GM18861 (cell line): Measurements from ENCODE around the gene MAPK13.

Source experiments
- ATAC-seq: cut with Tn5 transposase; IDR thresholded peaks from one replicate; pipeline ENCODE4 v1.9.1; 2021; ENCODE audit not compliant: unreplicated experiment

Gene MAPK13

DNA sequence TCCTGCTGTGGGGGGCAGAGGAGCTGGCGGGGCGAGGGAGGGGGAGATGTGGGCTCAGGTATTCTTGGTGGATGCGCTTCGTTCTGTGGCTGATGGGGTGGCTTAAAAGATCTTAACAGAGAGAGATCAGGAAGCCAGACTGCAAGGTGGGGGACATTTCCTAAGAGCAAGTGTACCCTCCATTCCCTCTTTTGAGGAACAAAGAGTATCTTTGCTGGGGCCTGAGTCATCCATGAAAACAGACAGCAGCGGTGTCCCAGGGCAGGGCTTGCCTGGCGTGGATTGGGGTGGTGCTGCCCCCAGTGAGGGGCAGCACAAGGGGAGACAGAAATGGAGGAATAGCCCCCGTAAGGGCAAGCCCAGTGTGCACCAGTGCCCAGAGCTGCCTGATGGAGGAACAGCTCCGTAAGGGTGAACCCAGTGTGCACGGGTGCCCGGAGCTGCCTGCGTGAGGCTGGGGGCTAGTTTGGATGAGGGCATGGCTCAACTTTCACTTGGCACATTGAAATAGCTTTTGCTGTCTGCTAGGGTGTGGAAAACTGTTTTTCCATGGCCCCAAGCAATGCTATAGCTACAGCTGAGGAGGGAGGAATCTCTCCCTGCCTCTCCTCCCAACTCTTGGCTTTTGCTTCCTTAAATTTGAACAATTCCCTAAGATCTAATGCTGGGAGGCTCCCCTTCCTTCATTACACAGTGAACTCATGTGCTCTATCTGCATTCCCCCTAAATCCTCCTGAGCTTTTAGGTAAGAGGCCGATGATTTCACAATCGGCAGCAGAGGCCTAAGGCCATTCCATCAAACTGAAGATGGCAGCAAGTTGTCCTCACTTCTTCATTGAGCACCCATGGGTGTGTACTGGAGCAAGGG lies 12.9 kb downstream of the MAPK13 start:
- ATAC-seq: no peak

GRCh38 chr6:36145495-36145894 lies 15.2 kb downstream of the MAPK13 start:
- no peak for ATAC-seq

DNA sequence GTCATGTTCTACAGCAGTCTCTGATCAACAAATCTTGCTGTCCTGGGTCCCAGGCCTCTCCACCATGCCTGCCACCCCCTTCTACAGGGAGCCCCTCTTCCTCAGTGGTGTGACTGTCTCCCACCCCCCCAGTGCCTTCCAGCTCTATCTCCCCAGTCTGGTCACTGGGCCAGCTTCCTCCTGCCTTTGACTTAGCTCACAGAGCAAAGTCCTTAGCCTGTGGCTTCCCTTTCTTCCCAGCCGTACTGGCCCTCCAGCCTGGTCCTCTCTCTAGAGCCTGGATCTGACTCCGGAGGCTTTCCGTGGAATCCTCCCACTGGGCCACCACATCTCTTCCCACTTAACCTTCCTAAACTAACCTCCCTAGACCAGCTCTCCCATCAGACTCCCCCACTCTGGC lies 17.0 kb downstream of the MAPK13 start:
- no peak for ATAC-seq

DNA sequence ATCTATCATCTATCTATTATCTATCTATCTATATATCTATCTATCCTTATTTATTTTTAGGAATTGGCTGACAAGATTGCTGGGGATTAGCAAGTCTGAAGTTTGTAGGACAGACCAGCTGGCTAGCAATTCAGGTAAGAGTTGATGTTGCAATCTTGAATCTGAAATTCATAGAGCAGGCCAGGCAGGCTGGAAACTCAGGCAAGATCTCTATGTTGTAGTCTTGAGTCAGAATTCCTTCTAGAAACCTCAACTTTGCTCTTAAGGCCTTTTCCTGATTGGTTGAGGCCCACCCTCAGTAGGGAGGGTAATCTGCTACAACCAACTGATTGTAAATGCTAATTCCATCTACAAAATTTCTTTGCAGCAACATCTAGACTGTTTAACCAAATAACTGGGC lies 19.2 kb downstream of the MAPK13 start:
- no peak for ATAC-seq

- no peak for ATAC-seq
These were observed 20.0 kb downstream of the MAPK13 start for GRCh38 chr6:36150283-36150682.

DNA sequence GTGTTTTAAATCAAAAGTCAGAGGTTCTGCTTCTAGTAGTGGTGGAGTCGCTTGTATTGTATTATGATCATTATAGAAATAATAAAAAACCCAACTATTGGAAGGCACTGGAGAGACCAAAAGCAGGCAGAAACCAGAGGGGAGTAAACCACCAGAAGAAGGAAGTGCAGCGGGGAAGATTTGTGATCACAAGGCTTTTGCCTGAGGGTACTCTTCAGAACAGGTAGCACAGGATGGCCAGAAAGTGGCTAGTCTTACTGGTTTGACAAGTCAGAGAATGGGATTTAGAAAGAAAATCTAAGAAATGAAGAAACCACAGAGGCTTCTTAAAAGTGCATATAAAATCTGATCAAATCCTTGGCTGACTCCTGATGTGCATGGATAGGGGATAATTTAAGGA lies 24.0 kb downstream of the MAPK13 start:
- ATAC-seq: no peak

- no peak for ATAC-seq
These were observed 25.3 kb downstream of the MAPK13 start for GRCh38 chr6:36155662-36156061.

GRCh38 chr6:36160147-36160760 lies 29.9 kb downstream of the MAPK13 start:
- ATAC-seq: no peak

DNA sequence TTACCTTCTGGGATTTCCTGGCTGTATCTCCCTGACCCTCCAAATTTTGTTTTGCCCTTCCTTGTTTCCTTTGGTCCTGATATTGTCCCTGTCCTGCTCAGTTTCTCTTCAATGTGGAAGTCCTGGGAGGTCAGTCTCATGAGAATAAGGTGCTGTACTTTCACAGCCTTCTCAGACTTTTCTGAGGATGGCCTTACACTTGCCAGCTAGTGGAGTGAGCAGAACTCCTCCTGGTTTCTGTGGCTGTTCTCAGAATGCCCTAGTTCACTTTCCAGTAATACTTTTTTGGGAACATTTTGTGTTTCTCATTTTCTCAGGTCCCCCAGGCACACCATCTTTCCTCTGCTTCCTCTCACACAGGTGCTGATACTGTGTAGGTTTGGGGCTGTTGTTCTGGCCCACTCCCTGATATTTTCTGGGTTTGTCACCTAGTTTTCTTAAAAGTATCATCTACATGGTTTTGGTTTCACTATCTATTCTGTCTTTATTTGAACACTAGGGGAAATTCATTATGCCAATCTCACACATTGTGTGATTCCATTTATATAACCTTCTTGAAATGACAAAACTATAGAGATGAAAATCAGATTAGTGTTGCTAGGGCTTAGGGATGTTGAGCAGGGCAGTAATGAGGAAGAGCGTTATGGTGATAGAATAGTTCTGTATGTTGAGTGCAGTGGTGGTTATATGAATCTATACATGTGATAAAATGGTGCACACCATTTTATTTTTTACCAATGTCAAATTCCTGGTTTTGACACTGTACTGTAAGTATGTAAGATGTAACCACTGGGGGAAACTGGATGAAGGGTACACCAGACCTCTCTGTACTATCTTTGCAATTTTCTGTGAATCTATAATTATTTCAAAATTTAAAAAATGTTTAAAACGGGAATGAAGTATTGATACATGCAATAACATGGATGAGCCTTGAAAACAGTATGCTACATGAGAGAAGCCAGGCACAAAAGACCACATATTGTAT lies 39.0 kb downstream of the MAPK13 start:
- ATAC-seq: no peak

DNA sequence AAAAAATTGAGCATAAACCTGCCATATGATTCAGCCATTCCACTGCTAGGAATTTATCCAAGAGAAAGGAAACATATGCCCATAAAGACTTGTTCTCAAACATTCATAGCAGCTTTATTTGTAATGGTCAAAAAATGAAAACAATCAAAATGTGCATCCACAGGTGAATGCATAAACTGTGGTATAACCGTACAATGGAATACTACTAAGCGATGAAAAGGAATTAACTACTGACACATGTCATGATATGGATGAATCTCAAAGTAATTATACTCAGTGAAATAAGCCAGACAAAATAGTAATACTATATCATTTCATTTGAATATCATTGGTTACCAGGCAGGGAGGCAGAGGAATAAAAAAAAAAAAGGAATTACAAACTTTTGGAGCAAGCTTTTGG lies 40.4 kb downstream of the MAPK13 start:
- ATAC-seq: no peak

- ATAC-seq: no peak
These were observed 41.3 kb downstream of the MAPK13 start for GRCh38 chr6:36171573-36171972.

DNA sequence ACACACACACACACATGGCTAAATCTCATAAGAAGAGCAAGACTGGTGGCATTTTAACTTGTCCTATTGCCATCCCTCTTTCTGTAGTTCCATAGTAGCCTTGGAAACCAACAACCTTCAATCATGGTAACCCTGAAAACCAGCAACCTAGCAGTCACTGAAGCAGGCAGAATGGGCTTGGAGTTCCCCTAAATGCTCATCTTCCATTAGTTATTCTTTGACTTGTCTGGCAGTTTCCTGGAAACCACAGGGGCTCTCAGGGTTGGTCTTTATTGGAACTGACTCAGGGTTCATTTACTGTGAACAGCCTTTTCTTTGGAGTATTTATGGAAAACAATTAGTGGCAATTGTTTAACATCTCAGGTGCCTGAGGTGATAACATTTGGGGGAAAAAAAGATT lies 46.9 kb downstream of the MAPK13 start:
- no peak for ATAC-seq

GRCh38 chr6:36178544-36178943 lies 48.2 kb downstream of the MAPK13 start:
- no peak for ATAC-seq

DNA sequence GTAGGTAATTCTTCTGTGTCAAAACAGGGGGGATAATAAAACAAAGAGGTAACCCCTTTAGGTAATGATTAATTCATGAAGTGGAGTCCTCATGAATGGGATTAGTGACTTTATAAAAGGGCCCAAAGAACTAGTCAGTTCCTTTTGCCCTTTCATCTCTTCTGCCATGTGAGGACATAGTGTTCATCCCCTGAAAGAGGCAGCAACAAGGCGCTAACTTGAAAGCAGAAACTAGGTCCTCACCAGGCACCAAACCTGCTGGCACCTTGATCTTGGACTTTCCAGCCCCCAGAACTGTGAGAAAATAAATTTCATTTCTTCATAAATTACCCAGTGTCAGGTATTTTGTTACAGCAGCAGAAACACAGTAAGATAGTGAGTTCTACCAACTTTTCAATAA lies 49.8 kb downstream of the MAPK13 start:
- ATAC-seq: no peak

GRCh38 chr6:36184311-36184710 lies 54.0 kb downstream of the MAPK13 start:
- no peak for ATAC-seq

DNA sequence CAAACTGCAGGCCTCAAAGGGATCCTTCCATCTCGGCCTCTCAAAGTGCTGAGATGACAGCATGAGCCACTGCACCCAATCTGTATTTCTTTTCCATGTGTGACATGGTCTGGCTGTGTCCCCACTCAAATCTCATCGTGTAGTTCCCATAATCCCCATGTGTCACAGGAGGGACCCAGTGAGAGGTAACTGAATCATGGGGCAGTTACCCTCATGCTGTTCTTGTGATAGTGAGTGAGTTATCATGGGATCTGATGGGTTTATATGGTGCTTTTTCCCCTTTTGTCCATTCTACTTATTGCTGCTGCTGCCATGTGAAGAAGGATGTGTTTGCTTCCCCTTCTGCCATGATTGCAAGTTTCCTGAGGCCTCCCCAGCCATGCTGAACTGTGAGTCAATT lies 55.9 kb downstream of the MAPK13 start:
- no peak for ATAC-seq

DNA sequence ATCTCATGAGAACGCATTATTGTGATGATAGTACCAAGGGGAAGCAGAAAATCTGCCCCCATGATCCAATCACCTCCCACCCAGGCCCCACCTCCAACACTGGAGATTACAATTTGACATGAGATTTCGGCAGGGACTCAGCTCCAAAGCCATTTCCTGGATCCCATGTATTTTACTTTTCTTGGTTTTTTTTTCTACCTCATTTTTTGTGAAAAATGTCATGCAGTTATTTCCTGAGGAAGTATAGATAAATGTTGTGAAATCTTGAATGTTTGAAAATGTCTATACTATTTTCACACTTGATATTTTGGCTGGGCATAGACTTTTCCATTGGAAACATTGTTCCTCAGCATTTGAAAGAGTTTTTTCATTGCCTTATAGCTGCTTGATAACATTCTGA lies 57.1 kb downstream of the MAPK13 start:
- ATAC-seq: no peak
